ENCODE data around the gene ARPP21. TPM values are rescaled to one million over a fixed set of nuclear protein-coding genes. Genes with fewer than 3 reads are reported as not detected.

Gene ARPP21
- total RNA-seq, 1 donor from 2014 or later, result not detected

- Histone ChIP-seq H3K27me3 (peaks cover 7% of the 10 kb centered on the region), H3K4me3 (no peak overlapping the region), H3K36me3 (no peaks in the 10 kb centered on the region), H3K27ac (no peak overlapping the region), H3K9me3 (no peaks in the 10 kb centered on the region), H3K4me1 (no peaks in the 10 kb centered on the region)
- TF ChIP-seq, protein P1, sequence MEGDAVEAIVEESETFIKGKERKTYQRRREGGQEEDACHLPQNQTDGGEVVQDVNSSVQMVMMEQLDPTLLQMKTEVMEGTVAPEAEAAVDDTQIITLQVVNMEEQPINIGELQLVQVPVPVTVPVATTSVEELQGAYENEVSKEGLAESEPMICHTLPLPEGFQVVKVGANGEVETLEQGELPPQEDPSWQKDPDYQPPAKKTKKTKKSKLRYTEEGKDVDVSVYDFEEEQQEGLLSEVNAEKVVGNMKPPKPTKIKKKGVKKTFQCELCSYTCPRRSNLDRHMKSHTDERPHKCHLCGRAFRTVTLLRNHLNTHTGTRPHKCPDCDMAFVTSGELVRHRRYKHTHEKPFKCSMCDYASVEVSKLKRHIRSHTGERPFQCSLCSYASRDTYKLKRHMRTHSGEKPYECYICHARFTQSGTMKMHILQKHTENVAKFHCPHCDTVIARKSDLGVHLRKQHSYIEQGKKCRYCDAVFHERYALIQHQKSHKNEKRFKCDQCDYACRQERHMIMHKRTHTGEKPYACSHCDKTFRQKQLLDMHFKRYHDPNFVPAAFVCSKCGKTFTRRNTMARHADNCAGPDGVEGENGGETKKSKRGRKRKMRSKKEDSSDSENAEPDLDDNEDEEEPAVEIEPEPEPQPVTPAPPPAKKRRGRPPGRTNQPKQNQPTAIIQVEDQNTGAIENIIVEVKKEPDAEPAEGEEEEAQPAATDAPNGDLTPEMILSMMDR (IDR thresholded peaks at IDR 0.05), result no peak
- DNase-seq, result no peak
- intact Hi-C loops (cut with DNase I), result no loop called here
- no peak for ATAC-seq
These were observed 97.8 kb downstream of the ARPP21 start for GRCh38 chr3:35737080-35737479.

GRCh38 chr3:35737527-35737926 lies 98.2 kb downstream of the ARPP21 start:
- Histone ChIP-seq H3K4me1 (no peaks in the 10 kb centered on the region), H3K27ac (no peak overlapping the region), H3K27me3 (peaks cover 7% of the 10 kb centered on the region), H3K9me3 (no peaks in the 10 kb centered on the region), H3K4me3 (no peak overlapping the region), H3K36me3 (no peaks in the 10 kb centered on the region)
- DNase-seq, result no peak
- ATAC-seq, result no peak
- TF ChIP-seq, protein P1 (IDR thresholded peaks at IDR 0.05), result no peak
- intact Hi-C loops (cut with DNase I), result no loop called here

GRCh38 chr3:35737934-35738706 lies 98.8 kb downstream of the ARPP21 start:
- intact Hi-C loops (cut with DNase I), result no loop called here

GRCh38 chr3:35739181-35739809 lies 100.0 kb downstream of the ARPP21 start:
- no peak for ATAC-seq
- TF ChIP-seq, protein P1 (IDR thresholded peaks at IDR 0.05), result no peak
- Histone ChIP-seq H3K4me1 (no peaks in the 10 kb centered on the region), H3K4me3 (no peak overlapping the region), H3K27ac (no peak overlapping the region), H3K9me3 (no peaks in the 10 kb centered on the region), H3K36me3 (no peaks in the 10 kb centered on the region), H3K27me3 (peaks cover 11% of the 10 kb centered on the region)
- no peak for DNase-seq
- intact Hi-C loops (cut with DNase I), result no loop called here

More at GRCh38 chr3:35737934-35738706, 98.8 kb downstream of the ARPP21 start:
- Histone ChIP-seq H3K9me3 (no peaks in the 10 kb centered on the region), H3K27me3 (peaks cover 7% of the 10 kb centered on the region), H3K4me3 (no peak overlapping the region), H3K4me1 (no peaks in the 10 kb centered on the region), H3K36me3 (no peaks in the 10 kb centered on the region), H3K27ac (no peak overlapping the region)
- TF ChIP-seq, protein P1 (IDR thresholded peaks at IDR 0.05), result no peak
- no peak for DNase-seq
- no peak for ATAC-seq

DNA sequence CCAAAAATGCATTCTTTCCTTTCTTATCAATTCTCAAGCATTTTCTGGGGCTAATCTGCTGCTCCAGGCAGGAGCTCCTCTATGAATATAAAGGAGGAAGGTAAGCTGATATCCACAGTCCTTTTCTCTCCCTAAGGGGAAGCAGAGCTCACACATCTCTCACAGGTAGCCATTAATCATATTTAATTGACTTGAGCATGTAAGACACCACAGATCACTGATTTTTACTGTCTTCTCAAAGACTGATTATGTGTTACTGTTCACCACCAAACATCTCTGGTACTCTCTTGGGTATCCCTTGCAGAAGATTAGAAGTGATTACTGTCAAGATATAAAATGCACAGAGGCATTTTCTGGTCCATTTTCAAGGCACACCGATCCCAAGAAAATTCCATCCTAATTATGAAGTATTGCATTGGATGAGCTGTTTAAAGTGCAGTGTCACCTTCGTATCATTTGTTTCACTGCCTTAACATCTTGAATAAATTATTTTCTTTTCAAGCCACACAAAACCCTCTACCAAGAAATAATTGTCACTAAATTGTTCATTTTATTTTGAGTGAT lies 100.7 kb downstream of the ARPP21 start:
- intact Hi-C loops (cut with DNase I), result no loop called here
- Histone ChIP-seq H3K27ac (no peak overlapping the region), H3K27me3 (peaks cover 6% of the 10 kb centered on the region), H3K4me3 (no peak overlapping the region), H3K4me1 (no peaks in the 10 kb centered on the region), H3K36me3 (no peaks in the 10 kb centered on the region), H3K9me3 (no peaks in the 10 kb centered on the region)
- TF ChIP-seq, protein P1 (IDR thresholded peaks at IDR 0.05), result no peak
- no peak for DNase-seq
- ATAC-seq, result no peak
